Purkinje cell (primary cell): ENCODE results near the gene WDR12. TPM values are rescaled to one million over a fixed set of nuclear protein-coding genes. Genes with fewer than 3 reads are reported as not detected.

Experiments used
- polyA plus RNA-seq: library from polyadenylated mRNA; unstranded; fragments of >200 nt; fragmentation: Nextera tagmentation; gene quantifications from 2 replicates; pipeline ENCODE4 v1.2.1, GENCODE V29; 2014

The WDR12 gene
- polyA plus RNA-seq, result 102 and 113 TPM in 2 replicates

GRCh38 chr2:202911512-202912341, at the start of gene WDR12, which contains the start of gene CARF:
TSS of gene WDR12 (minus strand) at chr2:202911673. CDS start at chr2:202911476, 197 bp downstream.
TSS of gene CARF (plus strand) at chr2:202912275. CDS start at chr2:202941903, 29,628 bp downstream.

DNA sequence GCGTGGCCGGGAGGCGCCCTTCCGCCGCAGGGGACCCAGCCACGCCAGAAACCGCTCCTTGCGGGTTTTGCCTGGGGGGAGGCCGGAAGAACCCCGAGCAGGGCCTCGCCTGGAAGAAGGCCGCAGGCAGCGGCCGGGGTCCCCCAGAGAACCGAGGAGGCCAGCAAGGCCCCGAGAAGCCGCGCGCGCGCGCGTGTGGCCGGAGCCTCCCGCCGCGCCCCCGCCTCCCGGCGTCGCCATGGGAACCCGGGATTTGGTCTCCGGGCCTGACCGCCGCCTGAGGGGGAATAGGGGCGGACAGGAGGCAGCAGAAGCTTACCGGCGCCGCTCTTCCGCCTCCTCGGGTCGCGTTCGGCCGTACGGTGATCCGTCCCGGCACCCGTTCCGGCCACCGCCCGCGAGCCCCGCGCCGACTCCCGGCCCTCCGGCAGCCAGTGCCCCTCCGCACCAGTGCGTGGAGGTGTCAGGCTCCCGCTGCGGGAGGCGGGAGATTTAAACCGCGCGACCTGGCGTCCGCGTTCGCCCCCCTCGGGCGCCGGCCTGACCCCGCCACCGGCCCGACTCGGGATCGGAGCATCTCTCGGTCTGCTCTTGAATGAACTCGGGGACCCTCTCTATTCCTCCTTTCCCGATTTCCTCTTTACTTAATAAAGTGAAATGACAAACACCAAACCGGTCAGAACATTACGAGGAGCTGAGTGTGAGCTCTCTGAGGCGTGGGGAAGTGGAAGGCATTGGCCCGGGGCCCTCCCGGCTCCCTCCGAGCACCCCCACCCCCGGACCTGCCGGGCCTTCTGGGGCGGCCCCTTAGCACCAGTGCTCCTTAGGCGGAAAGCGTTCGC, 40.0 kb downstream of the WDR12 start, which contains the start of gene ICA1L:
TSS of gene ICA1L (minus strand) at position 467 of the 842 bp plus-strand sequence. CDS start 42,757 bp downstream, outside the sequence.

Other genes starting within 250 kb of the WDR12 start
- 10.4 and 15.8 TPM in 2 replicates for gene ICA1L, start 39.9 kb downstream of the WDR12 start, polyA plus RNA-seq
- gene CARF, start 602 bp upstream of the WDR12 start, polyA plus RNA-seq, result 1.9 and 9.8 TPM in 2 replicates
- gene NBEAL1, start 103.2 kb upstream of the WDR12 start, polyA plus RNA-seq, result 12.0 and 26.6 TPM in 2 replicates